ENCODE results near the gene ZC3H4. TPM values are rescaled to one million over a fixed set of nuclear protein-coding genes. Genes with fewer than 3 reads are reported as not detected.

Gene ZC3H4
- 14.7 and 23.1 TPM in 2 replicates for total RNA-seq

GRCh38 chr19:47112997-47113849 is at the start of gene ZC3H4:
Gene ZC3H4 (minus strand): TSS chr19:47113776. CDS start chr19:47112584, 1,192 bp downstream.

GRCh38 chr19:47130589-47131227 is 17.1 kb upstream of the ZC3H4 start, which contains the start of gene SAE1:
Gene SAE1 (plus strand): TSS chr19:47130835. CDS start chr19:47130931, 96 bp downstream.

GRCh38 chr19:47019431-47020041 is 94.0 kb downstream of the ZC3H4 start, which contains the start of gene NPAS1:
Gene NPAS1 (plus strand): TSS chr19:47019837. CDS start chr19:47021048, 1,211 bp downstream.

Other genes starting within 250 kb of the ZC3H4 start
- 0.39 and 1.8 TPM in 2 replicates for gene NPAS1, start 93.9 kb downstream of the ZC3H4 start, total RNA-seq
- 18.7 and 21.5 TPM in 2 replicates for gene TMEM160, start 65.2 kb downstream of the ZC3H4 start, total RNA-seq
- gene SAE1, start 17.1 kb upstream of the ZC3H4 start, total RNA-seq = 106 and 128 TPM in 2 replicates
- gene BBC3, start 117.4 kb upstream of the ZC3H4 start, total RNA-seq = 9.8 and 10.3 TPM in 2 replicates
- gene CCDC9, start 142.7 kb upstream of the ZC3H4 start, total RNA-seq = 5.3 and 5.5 TPM in 2 replicates
- gene INAFM1, start 161.1 kb upstream of the ZC3H4 start, total RNA-seq = 1.2 and 1.5 TPM in 2 replicates
- 0.37 TPM in 1 of 2 replicates, not detected in the other for gene C5AR1, start 196.1 kb upstream of the ZC3H4 start, total RNA-seq
- under 0.01 and 0.20 TPM in 2 replicates for gene C5AR2, start 218.4 kb upstream of the ZC3H4 start, total RNA-seq
- 12.9 and 22.7 TPM in 2 replicates for gene DHX34, start 235.5 kb upstream of the ZC3H4 start, total RNA-seq

Measured in subcutaneous preadipocyte (primary cell).